Measurements from ENCODE around the gene ENSA.

DNA sequence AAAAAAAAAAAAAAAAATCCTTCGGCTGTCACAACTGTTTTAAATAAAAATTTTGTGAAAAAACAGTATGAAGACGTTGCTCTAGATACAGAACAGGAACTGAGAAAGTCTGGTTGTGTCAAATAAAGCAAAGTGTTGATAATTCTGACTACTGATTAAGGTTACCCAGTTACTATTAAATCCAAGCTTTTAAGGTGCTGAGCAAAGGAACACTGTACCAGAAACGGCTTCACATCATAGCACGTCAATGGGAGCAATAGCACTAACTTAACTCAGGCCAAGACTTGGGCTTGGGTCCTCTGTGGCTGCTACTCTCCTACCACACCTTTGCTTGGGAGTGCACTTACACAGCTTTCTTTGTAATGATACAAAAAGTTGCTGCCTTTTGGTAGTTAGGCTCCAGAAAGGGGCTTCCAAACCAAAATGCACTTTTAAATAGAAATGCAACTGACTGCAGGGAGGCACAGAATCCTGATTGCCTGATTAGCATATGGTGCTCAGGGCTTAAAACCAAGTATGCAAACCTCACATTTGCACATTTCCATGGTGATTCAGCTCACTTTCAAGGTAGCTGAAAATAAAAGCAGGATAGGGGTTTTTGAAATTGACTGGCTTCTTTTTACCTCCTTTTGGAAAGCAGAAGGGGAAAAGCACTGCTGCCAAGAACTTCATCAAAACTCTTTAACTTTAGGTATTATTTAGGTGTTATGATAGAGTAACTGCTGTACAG is 56.3 kb downstream of the ENSA start:
- no peak for TF ChIP-seq EZH2 (IDR thresholded peaks at IDR 0.05)
- no peak; the same call in 1 of the 2 replicates for TF ChIP-seq POLR2AphosphoS5 (IDR thresholded peaks at IDR 0.05; ENCODE audit: borderline replicate concordance, low read depth, low read length)
